ENCODE measurements around the gene UBALD1. TPM values are rescaled to one million over a fixed set of nuclear protein-coding genes. Genes with fewer than 3 reads are reported as not detected.

UBALD1 gene
- total RNA-seq, 1 donor from 2014 or later: 33.6 TPM

GRCh38 chr16:4606354-4606753 lies 8.3 kb downstream of the UBALD1 start:
- Mint-ChIP-seq H3K9me3 (ENCODE audit: unreplicated experiment) (no peaks in the 10 kb centered on the region), H3K4me1 (ENCODE audit: unreplicated experiment) (peaks cover 3% of the 10 kb centered on the region), H3K27ac (ENCODE audit: unreplicated experiment) (no peak overlapping the region), H3K27me3 (ENCODE audit: unreplicated experiment) (no peaks in the 10 kb centered on the region), H3K4me3 (ENCODE audit: unreplicated experiment) (no peak overlapping the region), H3K36me3 (ENCODE audit: unreplicated experiment) (no peaks in the 10 kb centered on the region)
- no peak for TF ChIP-seq CTCF (IDR thresholded peaks at IDR 0.05)
- no peak for DNase-seq (ENCODE audit: extremely low spot score, unreplicated experiment)

- no peaks in the 10 kb centered on the region for H3K4me1 Mint-ChIP-seq (ENCODE audit: unreplicated experiment)
These were observed 10.3 kb downstream of the UBALD1 start for GRCh38 chr16:4604401-4604800.

GRCh38 chr16:4603624-4604170 lies 11.0 kb downstream of the UBALD1 start:
- H3K4me3 Mint-ChIP-seq (ENCODE audit: unreplicated experiment): no peak overlapping the region
- no peak overlapping the region for H3K27ac Mint-ChIP-seq (ENCODE audit: unreplicated experiment)
- H3K36me3 Mint-ChIP-seq (ENCODE audit: unreplicated experiment): no peaks in the 10 kb centered on the region
- DNase-seq (ENCODE audit: extremely low spot score, unreplicated experiment): no peak
- no peak for TF ChIP-seq CTCF (IDR thresholded peaks at IDR 0.05)
- peaks cover 6% of the 10 kb centered on the region for H3K27me3 Mint-ChIP-seq (ENCODE audit: unreplicated experiment)
- H3K9me3 Mint-ChIP-seq (ENCODE audit: unreplicated experiment): no peaks in the 10 kb centered on the region
- H3K4me1 Mint-ChIP-seq (ENCODE audit: unreplicated experiment): no peaks in the 10 kb centered on the region

More at GRCh38 chr16:4604401-4604800, 10.3 kb downstream of the UBALD1 start:
- DNase-seq (ENCODE audit: extremely low spot score, unreplicated experiment): no peak
- no peak overlapping the region for H3K27ac Mint-ChIP-seq (ENCODE audit: unreplicated experiment)
- no peaks in the 10 kb centered on the region for H3K36me3 Mint-ChIP-seq (ENCODE audit: unreplicated experiment)
- no peak overlapping the region for H3K4me3 Mint-ChIP-seq (ENCODE audit: unreplicated experiment)
- H3K9me3 Mint-ChIP-seq (ENCODE audit: unreplicated experiment): no peaks in the 10 kb centered on the region
- TF ChIP-seq CTCF (IDR thresholded peaks at IDR 0.05): no peak
- peaks cover 3% of the 10 kb centered on the region for H3K27me3 Mint-ChIP-seq (ENCODE audit: unreplicated experiment)

- no peak overlapping the region for H3K4me3 Mint-ChIP-seq (ENCODE audit: unreplicated experiment)
- H3K27me3 Mint-ChIP-seq (ENCODE audit: unreplicated experiment): peaks cover 12% of the 10 kb centered on the region
- H3K27ac Mint-ChIP-seq (ENCODE audit: unreplicated experiment): no peak overlapping the region
These were observed 12.4 kb downstream of the UBALD1 start for GRCh38 chr16:4602331-4602730.

GRCh38 chr16:4601864-4602186 lies 12.9 kb downstream of the UBALD1 start:
- no peak for TF ChIP-seq CTCF (IDR thresholded peaks at IDR 0.05)
- Mint-ChIP-seq H3K36me3 (ENCODE audit: unreplicated experiment) (no peaks in the 10 kb centered on the region), H3K27ac (ENCODE audit: unreplicated experiment) (no peak overlapping the region), H3K27me3 (ENCODE audit: unreplicated experiment) (peaks cover 12% of the 10 kb centered on the region), H3K4me3 (ENCODE audit: unreplicated experiment) (no peak overlapping the region), H3K4me1 (ENCODE audit: unreplicated experiment) (no peaks in the 10 kb centered on the region), H3K9me3 (ENCODE audit: unreplicated experiment) (no peaks in the 10 kb centered on the region)
- no peak for DNase-seq (ENCODE audit: extremely low spot score, unreplicated experiment)

More at GRCh38 chr16:4602331-4602730, 12.4 kb downstream of the UBALD1 start:
- Mint-ChIP-seq H3K4me1 (ENCODE audit: unreplicated experiment) (no peaks in the 10 kb centered on the region), H3K9me3 (ENCODE audit: unreplicated experiment) (no peaks in the 10 kb centered on the region), H3K36me3 (ENCODE audit: unreplicated experiment) (no peaks in the 10 kb centered on the region)
- TF ChIP-seq CTCF (IDR thresholded peaks at IDR 0.05): no peak
- DNase-seq (ENCODE audit: extremely low spot score, unreplicated experiment): no peak
